GM19035 (cell line): ENCODE data around the gene CYP27C1.

Experiments used
- ATAC-seq: cut with Tn5 transposase; IDR thresholded peaks from one replicate; pipeline ENCODE4 v1.9.1; 2021; ENCODE audit not compliant: unreplicated experiment

The CYP27C1 gene

DNA sequence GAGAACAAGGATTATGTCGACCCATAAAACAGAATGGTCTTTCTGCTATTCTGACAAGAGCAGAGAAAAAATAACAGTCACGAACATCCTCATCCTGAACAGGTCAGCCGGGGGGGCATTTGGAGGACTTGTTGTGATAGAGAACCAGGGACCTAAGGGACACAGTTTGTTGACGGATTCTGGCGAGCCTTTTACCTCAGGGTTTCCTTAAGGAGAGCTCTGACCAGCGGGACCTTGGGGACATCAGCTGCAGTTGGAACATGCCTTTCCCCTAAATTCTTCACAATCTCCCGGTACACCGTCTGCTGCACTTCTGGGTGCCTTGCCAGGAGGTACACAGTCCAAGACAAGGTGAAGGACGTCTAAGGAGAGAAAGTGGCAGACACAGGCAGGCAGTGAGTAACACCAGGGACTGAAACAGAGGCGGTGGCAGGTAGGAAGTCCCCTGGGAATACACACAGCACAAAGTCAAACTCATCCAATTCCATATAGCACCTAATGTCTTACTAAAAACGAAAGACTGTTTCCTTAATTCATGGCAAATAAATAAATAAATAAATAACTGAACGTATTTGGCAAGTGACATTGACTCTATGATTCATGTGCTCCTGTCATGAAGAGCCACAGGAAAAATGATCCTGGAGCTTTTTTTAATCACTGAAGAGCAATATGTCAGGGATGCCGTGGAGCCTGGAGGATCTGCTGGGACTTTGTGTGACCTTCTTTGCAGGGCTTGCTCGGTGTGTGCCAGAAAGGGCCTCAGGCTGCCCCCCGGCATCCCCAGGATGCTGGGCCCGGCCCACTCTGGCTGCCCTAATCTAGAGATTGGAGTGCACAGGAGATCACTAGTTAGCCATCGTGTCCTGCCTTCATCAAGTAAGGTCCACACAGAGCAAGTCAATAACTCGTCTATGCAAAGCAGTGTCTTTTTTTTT, 24.7 kb downstream of the CYP27C1 start:
- ATAC-seq, result no peak

DNA sequence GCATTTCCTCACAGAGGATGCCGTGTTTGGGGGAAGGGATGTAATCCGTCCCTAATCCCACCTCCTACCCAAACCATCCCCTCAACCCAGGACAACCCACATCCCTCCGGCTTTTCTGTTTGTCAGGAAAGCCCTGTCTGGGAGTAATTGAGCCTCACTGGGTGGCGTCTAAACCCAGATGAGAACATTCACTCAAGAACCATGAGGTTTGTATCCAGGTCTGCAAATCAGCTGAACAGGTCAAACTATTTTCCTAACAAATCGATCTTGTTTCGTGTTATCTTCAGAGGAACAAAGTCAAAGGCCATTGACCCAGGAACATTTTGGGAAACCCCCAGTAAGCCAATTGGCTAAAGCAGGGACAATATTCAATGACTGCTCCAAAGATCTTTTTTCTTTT, 25.7 kb downstream of the CYP27C1 start:
- ATAC-seq, result no peak

DNA sequence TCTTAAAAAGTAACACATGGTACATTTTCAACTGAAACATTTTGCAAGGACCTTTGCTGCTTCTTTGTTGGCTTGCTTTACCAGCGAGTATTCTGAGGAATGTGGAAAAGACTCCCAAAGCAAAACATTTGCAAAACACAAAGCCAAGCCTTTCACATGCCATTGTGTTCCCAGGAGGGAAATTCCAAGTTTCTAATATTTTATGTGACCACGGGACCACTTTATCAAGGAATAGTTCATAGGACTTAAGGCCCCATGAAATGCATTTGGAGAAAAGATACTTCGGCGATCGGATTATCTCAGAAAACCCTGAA, 26.2 kb downstream of the CYP27C1 start:
- no peak for ATAC-seq

DNA sequence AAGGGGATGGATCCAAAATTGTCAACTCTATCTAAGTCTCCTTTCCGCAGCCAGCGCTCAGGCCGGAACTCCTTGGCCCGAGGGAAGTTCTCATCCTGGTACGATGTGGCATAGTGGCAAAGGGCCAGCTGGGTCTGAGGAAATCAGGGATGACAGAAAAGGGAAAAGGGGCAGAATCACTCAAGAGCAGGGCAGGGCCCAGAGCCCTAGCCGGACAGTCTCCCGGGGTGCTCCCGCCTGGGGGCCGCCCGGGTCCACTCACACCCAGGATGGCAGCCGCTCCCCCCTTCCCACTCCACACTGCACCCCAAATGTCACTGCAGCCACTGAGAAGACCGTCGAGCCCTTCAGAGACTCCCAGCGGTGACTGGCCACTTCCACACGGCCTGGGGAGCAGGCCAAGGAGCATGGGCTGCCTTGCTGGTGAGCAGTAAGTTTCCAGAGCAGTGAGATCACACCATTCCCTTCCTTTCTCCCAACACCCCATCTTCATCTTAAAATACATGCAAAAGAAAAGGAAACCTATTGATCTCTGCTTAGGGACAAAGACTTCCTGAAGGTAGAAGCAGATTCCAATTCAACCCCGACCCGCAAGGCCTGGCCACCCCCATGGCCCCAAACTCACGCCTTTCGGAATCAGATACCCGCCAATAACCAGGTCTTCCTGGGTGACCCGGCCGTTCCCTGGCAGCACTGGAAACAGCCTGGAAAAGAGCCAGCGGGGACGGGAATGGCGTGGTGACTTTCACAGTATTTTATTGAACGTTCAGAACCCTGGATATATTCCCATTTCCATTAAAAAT, 26.7 kb downstream of the CYP27C1 start:
- ATAC-seq, result no peak

DNA sequence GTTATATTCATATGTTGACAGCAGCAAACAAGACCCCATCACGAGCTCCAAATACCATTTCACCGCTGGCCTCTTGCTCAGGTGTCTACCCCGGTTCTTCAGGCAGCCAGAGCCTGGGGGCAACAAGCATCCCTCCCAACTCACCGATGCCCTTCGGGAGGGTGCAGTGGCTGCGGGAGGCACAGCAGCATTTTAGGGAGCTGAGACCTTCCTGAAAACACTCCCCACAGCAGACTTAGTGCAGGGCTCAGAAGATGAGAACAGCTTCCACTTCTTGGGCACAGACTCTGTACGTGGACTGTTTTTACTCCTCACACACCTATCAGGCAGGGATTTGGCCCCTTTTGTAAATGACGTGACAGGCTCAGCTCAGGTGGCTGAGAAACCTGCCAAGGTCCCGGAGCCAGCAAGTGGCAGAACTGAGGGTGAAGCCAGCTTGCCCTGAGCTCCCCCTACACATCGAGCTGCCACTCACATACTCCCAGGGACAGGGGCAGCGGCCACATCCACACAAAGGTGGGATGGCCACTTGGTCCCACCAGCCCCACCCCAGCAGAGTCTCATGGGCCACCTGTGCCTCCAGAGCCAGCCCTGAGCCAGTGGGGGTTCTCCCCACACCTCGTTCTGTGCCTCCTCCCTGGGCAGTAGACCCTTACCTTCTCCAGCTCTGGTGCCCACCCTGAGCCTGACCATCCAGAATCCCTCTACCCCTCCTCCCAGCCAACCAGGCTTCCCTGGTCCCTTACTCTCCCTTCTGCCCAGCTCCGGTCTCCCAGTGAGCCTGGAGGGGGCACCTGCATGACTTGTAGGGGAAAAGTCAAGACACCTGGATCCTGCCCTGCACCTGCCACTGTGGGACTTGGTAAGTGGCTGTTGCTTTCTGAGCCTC, 28.5 kb downstream of the CYP27C1 start:
- no peak for ATAC-seq

DNA sequence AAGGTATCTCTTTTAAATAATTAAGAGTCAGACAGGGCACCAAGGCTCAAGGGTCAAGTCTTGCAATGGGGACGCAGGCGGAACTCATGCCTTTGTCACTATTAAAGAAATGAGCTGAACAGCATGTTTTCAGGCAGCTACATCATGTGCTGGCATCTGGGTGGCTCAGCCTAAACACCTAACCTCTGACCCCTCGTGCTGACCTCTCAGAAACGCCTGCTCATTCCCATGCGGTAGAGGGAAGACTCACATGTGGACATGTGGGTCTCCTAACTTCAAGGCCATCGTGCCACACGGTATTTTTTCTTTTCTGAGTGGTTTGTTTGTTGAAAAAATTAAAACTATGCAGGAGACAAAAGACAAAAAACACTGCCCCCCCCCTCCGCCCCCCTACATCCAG, 31.3 kb downstream of the CYP27C1 start:
- ATAC-seq, result no peak

DNA sequence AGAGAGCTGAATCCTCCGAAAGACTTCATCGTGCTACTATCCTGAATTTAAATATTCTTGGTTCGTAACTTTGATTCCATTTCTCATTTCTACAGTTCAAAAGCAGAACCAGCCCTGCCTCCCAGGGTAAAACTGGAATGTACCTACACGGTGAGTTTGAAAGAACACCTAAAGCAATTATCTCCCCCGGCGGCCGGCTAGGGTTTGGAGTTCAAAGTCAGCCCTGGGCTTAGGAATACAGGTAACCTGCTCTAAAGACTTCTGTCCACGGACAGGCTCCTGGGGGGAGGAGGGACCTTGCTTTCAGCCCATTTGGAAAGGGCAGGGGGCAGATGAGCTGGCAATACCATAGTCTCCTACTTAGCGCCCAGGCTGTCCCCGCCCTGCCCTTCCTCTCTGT, 32.3 kb downstream of the CYP27C1 start:
- ATAC-seq, result no peak

DNA sequence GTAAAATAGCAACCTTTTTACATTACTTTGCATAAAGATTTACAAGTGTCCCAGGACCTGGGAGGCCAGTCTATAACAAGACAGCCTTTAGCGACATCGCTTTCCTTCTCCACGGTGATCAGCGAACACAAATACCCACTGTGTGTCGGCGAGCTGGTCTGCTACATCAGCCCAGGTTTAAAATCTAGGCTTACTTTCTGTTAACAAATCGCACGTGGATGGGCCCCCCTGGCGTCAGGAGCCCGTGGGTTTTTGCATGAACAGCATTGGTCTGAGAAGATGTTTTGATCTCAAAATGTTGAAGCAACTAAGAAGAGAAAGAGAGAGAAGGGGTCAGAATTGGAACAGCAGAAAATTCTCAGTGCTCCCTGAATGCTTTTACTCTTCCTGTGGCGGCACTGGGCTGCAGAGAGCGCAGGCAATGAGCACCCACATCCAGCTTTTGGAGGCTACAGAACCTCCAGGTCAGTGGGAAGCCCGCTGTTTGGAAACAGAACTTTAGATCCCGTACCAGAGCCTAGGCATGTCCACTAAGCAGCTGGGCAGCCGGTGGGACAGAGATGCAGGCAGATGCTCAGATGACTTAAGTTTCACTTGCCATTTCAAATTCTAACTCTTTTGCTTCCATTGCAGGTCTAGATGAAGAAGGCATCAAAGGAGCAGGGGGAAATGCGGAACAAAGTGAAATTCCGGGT, 32.9 kb downstream of the CYP27C1 start:
- no peak for ATAC-seq

DNA sequence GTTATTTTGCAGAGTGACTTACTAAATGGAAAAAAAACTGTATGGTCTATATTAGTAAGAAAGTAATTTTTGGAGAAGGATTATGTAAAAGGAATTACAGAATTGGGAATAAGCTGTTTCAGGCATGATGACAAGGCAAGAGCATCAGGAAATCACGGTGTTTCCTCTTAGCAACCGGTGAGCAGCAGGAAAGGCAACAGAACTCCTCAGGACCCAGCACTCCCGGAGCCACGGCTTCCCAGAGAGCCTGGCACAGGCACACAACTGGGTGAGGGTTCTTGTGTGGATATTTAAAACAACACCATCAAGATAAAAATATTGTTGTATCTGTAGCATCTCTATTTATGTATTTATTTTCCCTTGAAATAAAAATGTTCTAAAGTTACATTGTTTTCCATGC, 34.4 kb downstream of the CYP27C1 start:
- no peak for ATAC-seq

DNA sequence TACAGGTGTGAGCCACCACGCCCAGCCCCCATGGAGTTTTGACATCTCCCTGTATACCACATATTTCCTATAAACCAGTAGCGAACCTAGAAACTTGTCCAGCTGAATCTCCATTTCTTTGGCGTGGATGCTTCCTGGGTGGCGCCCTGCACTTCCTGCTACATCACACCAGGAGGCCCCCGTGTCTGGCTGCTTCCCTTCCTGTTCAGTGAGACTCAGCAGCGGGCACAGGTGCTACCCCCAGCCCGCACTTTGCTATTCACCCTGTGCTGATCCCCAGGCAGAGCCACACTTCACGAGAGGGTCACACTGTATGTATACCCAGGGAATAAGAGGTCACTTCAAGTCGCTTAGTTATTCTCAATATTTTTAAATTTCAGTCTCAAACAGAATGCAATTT, 35.0 kb downstream of the CYP27C1 start:
- no peak for ATAC-seq

DNA sequence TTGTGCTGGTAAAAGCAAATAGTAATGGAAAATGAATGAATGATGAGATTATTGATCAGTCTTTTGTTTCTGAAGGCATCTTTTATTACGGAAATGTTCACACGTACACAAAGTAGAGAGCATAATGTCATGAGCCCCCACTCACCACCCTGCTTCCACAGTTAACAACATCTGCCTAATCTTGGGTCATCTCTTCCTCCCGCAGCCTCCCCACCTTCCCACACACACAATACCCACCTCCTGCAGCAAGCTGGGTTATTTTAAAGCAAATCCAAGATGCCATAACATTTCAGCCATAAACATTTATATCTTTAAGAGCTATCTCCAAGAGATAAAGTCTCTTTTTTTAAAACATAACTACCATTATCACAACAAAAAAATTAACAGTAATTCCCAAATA, 36.3 kb downstream of the CYP27C1 start:
- no peak for ATAC-seq

DNA sequence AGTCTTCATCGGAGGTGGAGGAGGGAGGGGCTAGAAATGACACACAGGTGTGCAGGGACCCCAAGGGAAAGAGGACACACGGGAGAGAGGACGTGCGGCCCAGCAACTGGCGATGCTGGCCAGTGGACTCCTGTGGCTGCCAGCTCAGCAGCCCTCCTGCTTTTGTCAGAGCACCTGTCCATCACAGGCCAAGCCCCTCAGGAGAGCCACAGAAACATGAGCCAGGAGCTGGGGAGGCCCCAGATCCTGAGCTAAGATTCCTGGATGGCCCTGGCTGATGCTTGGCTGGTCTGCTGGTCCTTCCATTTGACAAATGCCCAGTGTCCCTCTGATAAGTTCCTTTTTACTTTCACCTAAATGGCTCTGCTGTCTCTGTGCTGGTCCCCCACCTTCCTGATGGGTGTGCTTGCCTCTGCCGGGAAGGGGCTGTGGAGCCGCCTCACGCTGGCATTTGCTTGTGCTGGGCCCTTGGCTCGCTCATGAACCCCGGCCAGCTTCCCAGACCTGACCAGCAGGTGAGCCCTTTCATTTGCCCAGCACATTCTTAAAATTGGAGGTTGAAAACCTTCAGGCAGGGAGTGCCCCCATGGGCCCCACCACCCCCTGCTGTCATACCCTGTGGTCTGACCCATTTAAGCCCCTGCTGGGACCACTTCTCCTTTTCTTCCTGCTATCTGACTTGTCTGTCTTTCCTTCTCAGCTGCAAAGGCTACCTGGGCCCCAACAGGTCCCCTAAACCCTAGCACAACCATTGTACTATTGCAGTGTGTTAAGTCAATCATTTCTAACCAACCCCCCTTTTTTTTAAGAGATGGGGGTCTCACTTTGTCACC, 37.3 kb downstream of the CYP27C1 start:
- no peak for ATAC-seq

DNA sequence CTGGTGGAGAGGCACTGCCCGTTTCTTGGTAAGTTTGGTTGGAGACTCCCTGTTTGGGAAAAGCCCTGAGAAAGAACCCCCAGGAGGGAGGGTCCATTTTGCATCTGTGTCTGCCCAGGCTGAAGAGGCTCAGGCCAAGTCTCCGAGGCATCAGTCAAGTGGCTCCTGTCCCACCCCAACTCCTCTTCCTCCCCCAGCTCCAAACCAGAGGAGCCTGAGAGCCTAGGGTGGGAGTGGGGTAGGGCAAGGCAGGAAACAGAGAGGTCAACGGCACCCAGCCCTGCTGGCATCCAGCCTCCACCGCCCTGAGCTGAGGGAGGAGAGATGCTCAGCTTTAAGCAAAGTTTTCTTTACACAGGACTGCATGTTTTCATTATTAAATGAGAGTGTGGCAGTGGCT, 38.2 kb downstream of the CYP27C1 start:
- ATAC-seq, result no peak

DNA sequence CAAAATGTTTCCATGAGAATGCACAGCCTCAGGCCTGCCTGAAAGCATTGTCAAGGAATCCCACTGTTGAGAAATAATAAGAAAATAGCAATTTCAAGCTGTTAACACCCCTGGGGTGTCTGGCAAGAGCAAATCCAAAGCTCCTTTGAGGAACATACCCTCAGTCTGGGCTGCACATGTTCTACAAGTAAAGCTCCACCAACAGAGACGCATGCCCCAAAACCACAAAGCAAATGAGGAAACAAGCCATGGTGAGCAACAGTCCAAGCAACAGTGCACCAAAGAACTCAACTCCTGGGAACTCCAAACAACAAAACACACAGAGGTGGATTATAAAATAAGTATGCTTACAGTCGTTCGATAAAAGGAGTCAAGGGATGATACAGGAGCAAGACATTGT, 40.3 kb downstream of the CYP27C1 start:
- no peak for ATAC-seq

DNA sequence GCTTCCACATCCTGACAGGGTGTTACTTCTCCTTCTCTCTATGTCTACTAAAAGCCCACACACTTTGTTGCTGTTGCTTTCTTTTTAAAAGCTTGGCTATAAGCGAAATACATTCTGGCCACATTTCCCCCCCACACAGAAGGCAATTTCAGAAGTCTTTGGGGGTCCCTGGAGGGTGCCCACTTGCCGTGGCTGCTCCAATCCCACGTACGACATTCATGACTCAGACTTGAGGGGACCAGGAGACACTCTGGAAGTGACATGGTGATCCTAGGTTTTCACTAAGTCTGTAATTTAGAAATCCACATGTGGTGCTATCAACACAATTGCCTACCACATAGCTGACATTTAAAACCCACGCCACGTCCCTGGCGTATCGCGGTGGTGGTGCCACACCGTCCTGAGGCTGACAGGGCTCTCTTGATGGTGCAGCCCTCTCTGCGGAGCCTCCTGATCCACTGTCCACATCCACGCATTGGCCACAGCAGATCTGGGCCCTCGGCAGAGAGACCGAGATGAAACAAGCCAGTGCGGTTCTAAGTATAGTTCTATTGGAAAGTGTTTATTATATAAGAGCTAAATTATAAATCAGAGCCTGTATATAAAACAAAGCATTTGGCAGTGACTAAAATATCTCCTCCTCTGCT, 42.4 kb downstream of the CYP27C1 start:
- no peak for ATAC-seq

DNA sequence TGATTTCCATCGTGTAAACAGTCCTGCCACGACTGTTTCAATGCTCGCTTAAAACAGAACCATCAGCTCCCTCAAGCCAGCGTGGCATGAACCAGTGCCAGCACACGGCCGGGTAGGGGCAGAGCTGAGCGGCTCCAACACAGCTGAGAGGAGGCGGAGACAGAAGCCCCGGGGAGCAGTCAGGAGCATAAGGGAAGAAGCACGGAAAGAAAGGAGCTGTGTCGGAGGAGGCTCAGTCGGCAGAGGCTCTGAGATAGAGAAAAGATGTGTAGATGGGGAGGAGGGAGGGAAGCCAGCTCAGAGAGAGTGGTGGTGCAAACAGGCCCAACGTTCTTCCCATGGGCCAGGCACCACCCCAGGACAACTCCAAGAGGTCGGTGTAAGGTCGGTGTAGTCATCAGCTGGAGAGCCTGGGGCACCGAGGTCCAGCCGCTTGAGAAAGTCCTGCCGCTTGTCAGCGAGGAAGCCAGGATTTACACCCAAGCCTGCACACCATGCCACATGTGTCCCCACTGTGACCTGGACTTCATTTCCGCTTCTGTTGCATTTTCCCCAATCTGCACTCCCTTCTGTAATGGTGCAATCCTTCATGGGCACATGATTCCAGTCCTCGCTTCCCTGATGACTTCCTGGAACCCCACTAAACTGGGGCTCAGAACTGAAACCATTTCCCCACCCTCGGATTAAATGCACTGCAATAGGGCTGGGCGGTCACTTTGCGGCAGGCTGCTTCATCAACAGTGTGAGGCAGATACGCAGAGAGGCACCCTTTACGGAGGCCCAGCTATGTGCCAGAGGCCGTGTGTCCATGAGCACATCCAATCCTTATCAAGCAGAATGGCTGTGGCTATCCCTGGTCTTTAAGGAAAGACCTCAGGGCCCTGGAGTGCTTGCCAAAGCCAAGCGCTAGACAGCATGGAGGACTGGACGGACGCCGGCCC, 43.5 kb downstream of the CYP27C1 start:
- ATAC-seq, result no peak

DNA sequence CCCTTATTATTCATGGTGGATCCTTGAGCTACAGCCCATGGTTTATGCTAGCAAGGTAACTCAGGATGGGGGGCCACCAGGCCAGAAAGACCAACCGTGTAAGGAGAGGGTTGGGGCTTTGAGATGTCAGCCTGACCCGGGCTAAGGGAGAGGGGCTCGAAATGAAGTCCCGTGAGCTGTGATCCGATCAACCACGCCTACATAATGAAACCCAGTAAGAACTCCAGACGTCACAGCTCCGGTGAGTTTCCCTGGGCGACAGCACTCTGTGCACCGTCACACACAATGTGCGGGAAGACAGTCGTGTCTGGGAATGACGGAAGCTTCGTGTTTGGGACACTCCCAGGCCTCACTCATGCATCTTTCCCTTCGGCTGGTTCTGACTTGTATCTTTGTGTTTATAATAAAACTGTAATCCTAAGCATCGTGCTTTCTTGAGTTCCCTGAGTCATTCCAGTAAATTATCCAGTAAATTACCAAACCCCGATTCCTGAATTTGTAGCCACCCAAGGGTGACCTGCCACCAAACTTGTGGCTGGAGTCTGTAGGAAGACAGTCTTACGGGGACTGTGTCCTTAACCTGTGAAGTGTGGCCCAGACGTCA, 44.2 kb downstream of the CYP27C1 start:
- ATAC-seq, result no peak
